Suprapubic skin (tissue), 4 donors: Measurements from ENCODE around the gene METTL9. TPM values are rescaled to one million over a fixed set of nuclear protein-coding genes. Genes with fewer than 3 reads are reported as not detected.
"Not testable (repeated sequence)": the region's sequence is repeated elsewhere in the genome, so short reads cannot be mapped to it uniquely, and the experiment has no call there.

Experiments used
- DNase-seq, 2 donors: peaks; one replicate each; pipeline ENCODE4 v3.0.0-alpha.2; 2019; ENCODE audit warnings: low spot score in 2 of 2
- H3K27ac ChIP-seq: fragments of 200-600 bp; sonication (generic); one replicate; pipeline ENCODE4 v1.5.1; 2019
- H3K27me3 ChIP-seq: fragments of 200-600 bp; sonication (generic); one replicate; pipeline ENCODE4 v1.5.1; 2019
- H3K36me3 ChIP-seq: fragments of 200-600 bp; sonication (generic); one replicate; pipeline ENCODE4 v1.5.1; 2019
- H3K4me1 ChIP-seq: fragments of 200-600 bp; sonication (generic); one replicate; pipeline ENCODE4 v1.5.1; 2019
- H3K4me3 ChIP-seq: fragments of 200-600 bp; sonication (generic); one replicate; pipeline ENCODE4 v1.5.1; 2019; ENCODE audit warnings: mild to moderate bottlenecking
- H3K9me3 ChIP-seq: fragments of 200-600 bp; sonication (generic); one replicate; pipeline ENCODE4 v1.5.1; 2019
- CTCF ChIP-seq, 2 donors: fragments of 200-600 bp in 1 of 2; fragments of 450-650 bp in 1 of 2; sonication (generic) in 1 of 2; IDR thresholded peaks; one replicate each; pipeline ENCODE4 v1.5.1; 2016 to 2019; ENCODE audit warnings: antibody characterized with exemption in 2 of 2, mild to moderate bottlenecking in 1 of 2, moderate library complexity in 1 of 2
- EP300 ChIP-seq: sonication (generic); formaldehyde crosslinking; IDR thresholded peaks from one replicate; pipeline ENCODE4 v1.6.1; 2017; ENCODE audit warnings: antibody characterized with exemption
- POLR2A ChIP-seq, 2 donors: fragments of 450-650 bp; IDR thresholded peaks; one replicate each; pipeline ENCODE4 v1.6.1; 2017; ENCODE audit warnings: antibody characterized with exemption in 2 of 2, mild to moderate bottlenecking in 2 of 2, moderate library complexity in 2 of 2
- POLR2AphosphoS5 ChIP-seq, 3 donors: sonication (generic); formaldehyde crosslinking; IDR thresholded peaks; one replicate each; pipeline ENCODE4 v1.6.1; 2017; ENCODE audit warnings: antibody characterized with exemption in 3 of 3
- WGBS: methylation state at CpG from one replicate; pipeline ENCODE4 v1.1.5; 2018; 5-methylcytosine and 5-hydroxymethylcytosine counted together
- total RNA-seq, 4 donors: library from RNA; depleted of rRNA; stranded (reverse); fragments of >200 nt; gene quantifications; one replicate each; pipeline ENCODE4 v1.1.0, GENCODE V29; 2016

Gene METTL9
- total RNA-seq, 4 donors from 2014 or later, result 76.3 to 105 (median 85.7) TPM

DNA sequence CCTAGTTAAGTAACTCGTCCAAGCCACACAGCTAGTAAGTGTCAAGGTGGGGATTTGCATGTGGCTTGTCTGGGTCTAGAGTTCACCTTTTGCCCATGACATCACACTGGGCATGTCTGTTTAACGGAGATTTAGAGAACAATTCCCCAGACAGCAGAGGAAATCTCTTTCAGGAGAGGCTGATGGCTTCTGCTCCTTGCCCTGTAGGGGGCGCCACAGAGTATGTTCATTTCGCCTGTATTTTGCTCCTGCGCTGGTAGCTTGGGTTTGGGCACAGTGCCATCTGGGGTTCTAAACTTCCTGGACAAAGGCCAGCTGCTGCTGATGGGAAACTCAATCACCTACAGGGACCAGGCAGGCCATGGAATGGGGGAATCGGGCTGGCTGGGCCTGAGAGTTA lies 84.8 kb downstream of the METTL9 start:
- TF ChIP-seq POLR2AphosphoS5 (IDR thresholded peaks at IDR 0.05) (no peak), POLR2A (IDR thresholded peaks at IDR 0.05) (no peak), EP300 (no peak), CTCF (IDR thresholded peaks at IDR 0.05) (no peak)
- Histone ChIP-seq H3K27ac (no peak overlapping the region), H3K9me3 (no peaks in the 10 kb centered on the region), H3K4me1 (no peaks in the 10 kb centered on the region), H3K36me3 (no peaks in the 10 kb centered on the region), H3K4me3 (no peak overlapping the region), H3K27me3 (peaks cover 13% of the 10 kb centered on the region)
- WGBS, result 32% methylated on average over 6 of the region's 6 CpGs
- peak in 1 of 2 donors; percentile 72 for DNase-seq

DNA sequence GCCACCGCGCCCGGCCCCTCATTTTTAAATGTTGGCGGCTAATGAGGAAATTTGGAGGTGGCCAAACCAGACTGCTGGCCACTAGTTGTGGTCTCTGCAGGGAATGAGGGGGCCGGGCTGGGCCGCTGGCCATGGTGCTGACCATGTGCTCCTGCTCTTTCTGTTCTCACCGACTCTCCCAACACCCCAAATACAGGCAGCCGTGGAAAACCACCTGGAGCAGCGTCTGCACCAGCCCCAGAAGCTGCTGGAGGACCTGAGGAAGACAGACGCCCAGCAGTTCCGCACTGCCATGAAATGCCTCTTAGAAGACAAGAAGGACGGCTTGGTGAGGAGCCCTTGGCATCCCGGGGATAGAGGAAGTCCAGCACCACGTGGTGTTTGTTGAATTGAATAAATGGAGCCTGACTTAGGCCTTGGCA lies 85.7 kb downstream of the METTL9 start:
- no peaks in the 10 kb centered on the region for H3K4me1 ChIP-seq
- H3K36me3 ChIP-seq, result no peaks in the 10 kb centered on the region
- 67% methylated on average over 11 of the region's 14 CpGs for WGBS
- H3K27ac ChIP-seq, result no peak overlapping the region
- H3K9me3 ChIP-seq, result no peaks in the 10 kb centered on the region
- peaks cover 13% of the 10 kb centered on the region for H3K27me3 ChIP-seq
- no peak for DNase-seq
- TF ChIP-seq CTCF (IDR thresholded peaks at IDR 0.05), result no peak
- TF ChIP-seq EP300, result no peak
- TF ChIP-seq POLR2A (IDR thresholded peaks at IDR 0.05), result no peak
- TF ChIP-seq POLR2AphosphoS5 (IDR thresholded peaks at IDR 0.05), result no peak
- H3K4me3 ChIP-seq, result no peak overlapping the region

DNA sequence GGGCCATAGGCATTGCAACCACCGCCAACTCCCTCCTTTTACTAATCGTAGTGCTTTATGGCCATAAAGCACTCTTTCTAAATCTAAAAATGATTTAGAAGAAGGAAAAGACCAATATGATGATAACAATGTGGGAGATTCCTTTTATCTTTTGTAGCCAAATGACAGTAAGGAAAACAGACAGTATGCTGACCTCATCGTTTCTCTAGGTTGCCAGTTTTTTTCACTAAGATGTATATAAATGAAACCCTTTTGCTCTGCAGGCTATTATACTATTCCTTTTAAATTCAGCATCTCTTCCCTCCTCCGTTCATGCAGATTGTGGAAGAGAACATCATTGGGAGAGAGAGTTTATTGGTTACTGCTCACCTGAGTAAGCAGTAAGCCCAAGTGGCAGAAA lies 89.7 kb downstream of the METTL9 start:
- Histone ChIP-seq H3K27me3 (no peaks in the 10 kb centered on the region), H3K4me1 (no peaks in the 10 kb centered on the region), H3K27ac (no peak overlapping the region), H3K9me3 (no peaks in the 10 kb centered on the region), H3K4me3 (no peak overlapping the region), H3K36me3 (no peaks in the 10 kb centered on the region)
- no peak for DNase-seq
- WGBS, result 71% methylated on average over 4 of the region's 4 CpGs
- no peak for TF ChIP-seq EP300
- TF ChIP-seq POLR2A (IDR thresholded peaks at IDR 0.05), result no peak
- no peak for TF ChIP-seq POLR2AphosphoS5 (IDR thresholded peaks at IDR 0.05)
- TF ChIP-seq CTCF (IDR thresholded peaks at IDR 0.05), result no peak

GRCh38 chr16:21690967-21691366 lies 91.6 kb downstream of the METTL9 start:
- H3K27me3 ChIP-seq, H3K4me1 ChIP-seq, H3K27ac ChIP-seq, H3K9me3 ChIP-seq, H3K4me3 ChIP-seq, DNase-seq, H3K36me3 ChIP-seq: not testable (repeated sequence)
- 82% methylated on average over 4 of the region's 4 CpGs for WGBS

GRCh38 chr16:21694609-21695008 lies 95.2 kb downstream of the METTL9 start:
- H3K4me3 ChIP-seq, result no peak overlapping the region
- no peak overlapping the region for H3K27ac ChIP-seq
- WGBS, result 62% methylated on average over 4 of the region's 4 CpGs
- H3K4me1 ChIP-seq, result no peaks in the 10 kb centered on the region
- H3K9me3 ChIP-seq, result no peaks in the 10 kb centered on the region
- TF ChIP-seq CTCF (IDR thresholded peaks at IDR 0.05) (no peak), POLR2AphosphoS5 (IDR thresholded peaks at IDR 0.05) (no peak), POLR2A (IDR thresholded peaks at IDR 0.05) (no peak), EP300 (no peak)
- H3K27me3 ChIP-seq, result no peaks in the 10 kb centered on the region
- no peaks in the 10 kb centered on the region for H3K36me3 ChIP-seq
- no peak for DNase-seq

DNA sequence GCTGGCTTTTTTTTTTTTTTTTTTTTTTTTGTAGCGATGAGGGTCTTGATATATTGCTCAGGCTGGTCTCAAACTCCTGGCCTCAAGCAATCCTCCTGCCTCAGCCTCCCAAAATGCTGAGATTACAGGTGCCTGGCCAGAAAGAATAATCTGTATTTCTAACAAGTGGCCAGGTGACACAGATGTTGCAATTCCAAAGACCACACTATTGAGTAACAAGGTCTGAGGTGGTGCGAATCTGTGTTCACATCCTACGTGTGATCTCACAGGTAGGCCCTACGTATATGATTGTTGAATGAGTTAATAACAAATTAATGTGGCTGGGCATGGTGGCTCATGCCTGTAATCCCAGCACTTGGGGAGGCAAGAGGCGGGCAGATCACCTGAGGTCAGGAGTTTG lies 97.7 kb downstream of the METTL9 start:
- H3K27ac ChIP-seq, result no peak overlapping the region
- no peaks in the 10 kb centered on the region for H3K4me1 ChIP-seq
- 93% methylated on average over 5 of the region's 5 CpGs for WGBS
- TF ChIP-seq CTCF (IDR thresholded peaks at IDR 0.05) (no peak), POLR2A (IDR thresholded peaks at IDR 0.05) (no peak), POLR2AphosphoS5 (IDR thresholded peaks at IDR 0.05) (no peak), EP300 (no peak)
- no peaks in the 10 kb centered on the region for H3K27me3 ChIP-seq
- H3K4me3 ChIP-seq, result no peak overlapping the region
- no peaks in the 10 kb centered on the region for H3K9me3 ChIP-seq
- no peak for DNase-seq
- H3K36me3 ChIP-seq, result no peaks in the 10 kb centered on the region
